ENCODE results near the gene SYNE1.
"Not testable (repeated sequence)": the region's sequence is repeated elsewhere in the genome, so short reads cannot be mapped to it uniquely, and the experiment has no call there.

The SYNE1 gene

DNA sequence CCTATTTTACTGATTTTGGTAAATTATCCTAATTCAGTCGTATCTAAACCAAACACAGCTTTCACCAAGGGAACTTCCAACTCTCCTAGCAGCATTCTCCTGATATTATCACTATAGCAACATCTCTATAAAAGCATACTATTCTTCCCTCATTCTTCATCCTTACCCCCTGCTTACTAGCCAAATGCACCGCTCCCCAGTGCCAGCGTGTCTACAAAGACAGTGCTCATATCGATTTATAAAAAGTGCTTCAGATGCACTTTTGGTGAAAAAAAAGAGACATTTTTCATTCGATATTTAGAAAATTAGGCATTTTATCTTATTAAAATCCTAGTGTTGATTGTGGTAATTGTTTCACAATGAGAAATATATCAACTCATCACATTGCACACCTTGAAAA, 74.0 kb downstream of the SYNE1 start:
- DNase-seq (ENCODE audit: low spot score), result no peak

DNA sequence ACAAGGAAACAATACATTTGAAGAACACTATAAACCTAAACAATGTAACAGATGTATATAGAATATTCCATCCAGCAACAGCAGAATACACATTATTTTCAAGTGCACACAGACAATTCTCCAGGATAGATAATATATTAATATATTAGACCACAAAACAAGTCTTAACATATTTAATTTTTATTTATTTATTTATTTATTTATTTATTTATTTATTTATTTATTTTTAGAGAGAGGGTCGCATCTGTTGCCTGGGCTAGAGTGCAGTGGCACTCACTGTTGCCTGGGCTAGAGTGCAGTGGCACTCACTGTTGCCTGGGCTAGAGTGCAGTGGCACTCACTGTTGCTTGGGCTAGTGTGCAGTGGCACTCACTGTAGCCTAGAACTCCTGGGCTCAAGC, 78.4 kb downstream of the SYNE1 start:
- DNase-seq (ENCODE audit: low spot score), result not testable (repeated sequence)

DNA sequence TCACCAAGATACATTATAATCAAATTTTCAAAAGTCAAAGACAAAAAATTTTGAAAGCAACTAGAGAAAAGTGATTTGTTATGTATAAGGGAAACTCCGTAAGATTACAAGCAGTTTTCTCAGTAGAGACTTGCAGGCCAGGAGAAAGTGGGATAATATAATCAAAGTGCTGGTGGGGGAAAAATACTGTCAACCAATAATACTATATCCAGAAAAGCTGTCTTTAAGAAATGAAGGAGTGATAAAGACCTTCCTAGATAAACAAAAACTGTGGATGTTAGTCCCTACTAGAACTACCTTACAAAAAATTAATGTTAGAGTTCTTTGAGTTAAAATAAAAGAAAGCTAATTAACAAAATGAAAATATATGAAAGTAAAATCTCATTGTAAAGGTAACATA, 79.7 kb downstream of the SYNE1 start:
- no peak for DNase-seq (ENCODE audit: low spot score)

DNA sequence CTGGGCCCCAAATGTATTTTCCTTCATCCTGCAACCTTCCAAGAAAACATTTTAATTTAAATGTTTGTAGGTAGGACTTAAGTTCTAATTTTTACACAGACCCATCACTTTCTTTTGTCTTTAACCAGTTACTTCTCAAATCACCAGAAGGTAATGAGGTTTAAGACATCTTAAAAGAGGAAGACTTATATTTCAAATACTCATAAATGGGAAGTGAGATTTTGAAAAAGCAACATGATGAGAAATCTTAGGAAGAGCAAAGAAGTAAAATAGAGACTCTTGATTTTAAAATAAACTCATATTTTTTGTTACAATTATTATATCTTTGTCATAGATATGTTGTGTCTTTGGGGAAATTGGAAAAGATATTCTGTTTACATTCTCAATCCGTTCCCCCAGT, 82.3 kb downstream of the SYNE1 start:
- no peak for DNase-seq (ENCODE audit: low spot score)

DNA sequence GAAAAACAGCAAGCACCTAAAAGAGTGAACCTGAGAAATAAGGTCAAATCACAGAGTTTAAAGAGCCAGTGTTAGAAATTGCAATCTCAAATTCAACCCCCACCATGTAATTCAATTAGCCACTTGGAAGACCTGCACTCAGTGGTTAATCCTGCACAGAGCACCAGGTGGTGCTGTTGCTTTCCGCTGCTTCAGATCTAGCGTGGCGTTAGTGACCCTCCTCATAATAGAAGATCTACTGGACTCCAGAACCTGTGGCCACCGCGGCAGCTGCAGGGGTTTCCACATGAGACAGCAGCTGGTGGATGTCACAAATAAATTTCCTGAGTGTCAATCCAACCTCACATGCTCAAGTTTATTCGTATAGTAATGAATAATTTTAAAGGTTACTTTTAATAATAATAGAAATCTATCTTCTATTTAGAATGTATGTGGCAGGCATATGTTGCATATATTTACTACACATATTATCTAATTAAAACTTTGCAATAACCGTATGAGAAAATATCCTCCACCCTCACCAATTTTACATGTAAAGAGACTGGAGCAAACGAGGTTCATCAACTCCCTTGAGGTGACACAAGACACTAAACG, 84.4 kb downstream of the SYNE1 start:
- DNase-seq (ENCODE audit: low spot score), result peak; percentile 37

DNA sequence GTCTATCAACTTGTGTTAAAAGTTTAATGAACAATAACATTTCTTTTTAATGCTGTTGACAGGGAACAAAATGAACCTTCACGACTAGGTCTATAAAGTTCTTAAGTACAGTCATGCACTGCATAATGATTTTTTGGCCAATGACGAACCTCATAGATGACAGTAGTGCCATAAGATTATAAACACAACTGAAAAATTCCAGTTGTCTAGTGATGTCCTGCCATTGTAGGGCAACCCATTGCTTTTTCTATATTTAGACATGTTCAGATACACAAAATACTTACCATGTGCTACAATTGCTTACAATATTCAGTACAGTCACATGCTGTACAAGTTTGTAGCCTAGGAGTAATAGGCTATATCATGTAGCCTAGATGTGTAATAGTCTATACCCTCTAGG, 93.6 kb downstream of the SYNE1 start:
- DNase-seq (ENCODE audit: low spot score), result no peak

DNA sequence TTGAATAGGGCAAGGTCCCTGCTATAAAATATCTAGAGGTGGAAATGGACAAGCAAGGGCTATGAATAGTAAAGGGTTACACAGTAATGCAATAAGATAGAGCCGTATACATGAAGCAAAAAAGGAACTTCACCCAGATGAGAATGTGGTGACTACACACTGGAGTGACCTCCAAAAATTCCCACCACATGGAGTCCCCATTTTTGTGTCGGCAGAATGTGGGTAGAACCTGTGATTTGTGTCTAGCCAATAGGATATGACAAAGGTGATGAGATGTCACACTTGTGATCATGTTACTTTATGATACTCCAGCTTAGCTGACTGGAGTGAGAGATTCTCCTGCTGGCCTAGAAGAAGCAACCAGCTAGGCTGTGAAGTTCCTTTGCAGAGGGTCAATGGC, 96.8 kb downstream of the SYNE1 start:
- DNase-seq (ENCODE audit: low spot score), result no peak

DNA sequence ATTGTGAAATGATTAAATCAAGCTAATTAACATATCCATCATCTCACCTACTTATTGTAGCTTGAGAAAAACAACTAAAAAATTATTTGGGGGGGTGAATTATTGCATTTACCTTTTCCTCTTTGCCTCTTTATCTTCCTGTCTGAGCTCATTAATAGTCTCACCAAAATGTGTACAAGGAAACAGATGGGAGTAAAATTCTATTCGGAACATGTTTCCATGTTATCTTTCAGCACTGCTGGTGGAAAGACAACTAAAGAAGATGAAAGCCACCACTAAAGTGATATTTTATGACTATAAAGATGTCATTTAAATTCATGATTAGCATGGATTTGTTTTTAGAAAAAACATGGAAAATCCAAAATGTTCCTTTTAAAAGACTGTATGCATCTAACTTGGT, 102.6 kb downstream of the SYNE1 start:
- DNase-seq (ENCODE audit: low spot score), result no peak

DNA sequence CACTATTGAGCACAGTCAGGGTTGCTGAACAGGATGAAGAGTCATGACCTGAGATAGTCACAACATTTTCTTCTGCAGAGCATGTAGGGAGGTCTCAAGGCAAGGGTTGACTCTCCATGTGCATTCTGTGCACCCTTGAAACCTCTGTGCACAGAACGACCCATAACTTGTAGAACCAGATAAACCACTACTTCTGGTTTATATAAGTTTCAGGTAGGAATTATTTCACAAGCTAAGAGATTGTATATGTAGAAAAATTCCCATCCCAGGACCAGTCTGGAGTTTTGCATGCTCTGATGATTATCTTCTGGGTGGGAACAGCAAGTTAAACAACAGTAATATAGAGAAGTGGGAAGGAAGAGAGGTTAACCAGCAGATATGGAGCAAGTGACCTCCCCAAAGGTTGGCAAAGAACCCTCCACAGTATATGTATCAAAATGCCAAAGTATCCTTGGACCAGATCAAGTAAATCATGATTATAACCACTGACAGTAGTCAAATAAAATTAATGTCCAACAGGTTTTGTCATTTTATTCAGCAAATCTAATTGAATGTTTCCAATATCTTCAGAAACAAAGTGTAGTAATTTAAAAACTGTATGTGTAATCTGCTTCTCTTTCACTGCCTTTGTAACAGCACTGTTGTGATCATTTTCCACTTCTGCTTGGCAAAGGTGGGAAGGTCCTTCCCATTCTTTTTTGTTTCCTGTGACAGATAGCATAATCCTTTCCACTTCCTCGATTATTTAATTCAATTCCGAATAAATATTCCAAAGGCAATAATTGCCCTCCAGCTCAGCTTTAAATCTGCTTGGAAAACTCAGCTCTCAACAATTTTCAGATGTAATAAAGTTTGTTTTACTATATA, 104.4 kb downstream of the SYNE1 start:
- no peak for DNase-seq (ENCODE audit: low spot score)

DNA sequence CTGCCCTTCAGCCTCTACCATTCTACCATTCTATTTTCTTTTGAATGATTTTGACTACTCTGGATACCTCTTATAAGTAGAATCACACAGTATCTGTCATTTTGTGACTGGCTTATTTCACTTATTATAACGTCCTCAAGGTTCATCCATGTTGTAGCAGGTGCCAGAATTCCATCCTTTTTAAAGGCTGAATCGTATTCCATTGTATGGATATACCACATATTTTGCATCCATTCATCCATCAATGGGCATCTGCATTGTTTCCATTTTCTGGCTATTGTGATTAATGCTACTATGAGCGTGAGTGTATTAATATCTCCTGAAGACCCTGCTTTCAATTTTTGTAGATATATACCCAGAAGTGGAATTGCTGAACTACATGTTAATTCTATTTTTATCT, 105.5 kb downstream of the SYNE1 start:
- DNase-seq (ENCODE audit: low spot score), result no peak

DNA sequence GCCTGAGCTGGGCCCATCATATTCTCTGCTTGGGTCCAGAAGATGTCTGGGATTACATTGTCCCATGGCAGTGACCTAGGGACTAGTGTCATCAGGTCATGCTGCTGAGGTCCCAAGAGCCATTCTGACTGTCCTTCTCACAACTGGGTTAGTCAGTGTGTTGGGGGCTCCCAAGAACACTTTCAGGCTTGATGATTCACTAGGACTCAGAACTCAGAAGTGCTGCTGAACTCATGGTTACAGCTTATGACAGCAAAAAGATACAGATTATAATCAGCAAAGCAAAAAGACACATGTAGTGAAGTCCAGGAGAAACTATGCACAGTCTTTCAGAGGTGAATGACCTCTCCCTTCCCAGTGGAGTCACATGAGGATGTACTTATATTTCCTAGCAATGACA, 107.8 kb downstream of the SYNE1 start:
- DNase-seq (ENCODE audit: low spot score), result no peak

DNA sequence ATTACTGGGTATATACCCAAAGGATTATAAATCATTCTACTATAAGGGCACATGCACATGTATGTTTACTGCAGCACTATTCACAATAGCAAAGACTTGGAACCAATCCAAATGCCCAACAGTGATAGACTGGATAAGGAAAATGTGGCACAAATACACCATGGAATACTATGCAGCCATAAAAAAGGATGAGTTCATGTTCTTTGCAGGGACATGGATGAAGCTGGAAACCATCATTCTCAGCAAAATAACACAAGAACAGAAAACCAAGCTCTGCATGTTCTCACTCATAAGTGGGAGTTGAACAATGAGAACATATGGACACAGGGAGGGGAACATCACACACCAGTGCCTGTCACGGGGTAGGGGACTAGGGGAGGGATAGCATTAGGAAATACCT, 123.0 kb downstream of the SYNE1 start:
- DNase-seq (ENCODE audit: low spot score), result not testable (repeated sequence)

DNA sequence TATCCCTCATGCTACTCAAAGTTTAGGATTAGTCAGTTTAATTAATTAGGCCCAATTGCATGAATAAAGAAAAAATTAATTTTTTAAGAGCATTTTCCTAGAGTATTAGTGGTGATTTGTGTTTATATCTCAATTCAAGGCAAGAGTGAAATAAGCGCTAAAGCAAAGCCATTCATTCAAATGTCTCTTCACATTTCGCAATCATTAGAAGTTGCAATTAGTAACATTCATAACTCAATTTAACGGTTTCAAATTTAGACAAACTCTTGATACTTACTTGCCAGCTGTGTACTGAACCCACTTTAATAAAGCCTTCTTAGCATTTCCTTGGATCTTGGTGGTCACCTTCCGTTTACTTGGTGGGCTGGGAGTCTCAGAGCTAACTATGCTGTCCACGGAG, 127.2 kb downstream of the SYNE1 start:
- DNase-seq (ENCODE audit: low spot score), result no peak

DNA sequence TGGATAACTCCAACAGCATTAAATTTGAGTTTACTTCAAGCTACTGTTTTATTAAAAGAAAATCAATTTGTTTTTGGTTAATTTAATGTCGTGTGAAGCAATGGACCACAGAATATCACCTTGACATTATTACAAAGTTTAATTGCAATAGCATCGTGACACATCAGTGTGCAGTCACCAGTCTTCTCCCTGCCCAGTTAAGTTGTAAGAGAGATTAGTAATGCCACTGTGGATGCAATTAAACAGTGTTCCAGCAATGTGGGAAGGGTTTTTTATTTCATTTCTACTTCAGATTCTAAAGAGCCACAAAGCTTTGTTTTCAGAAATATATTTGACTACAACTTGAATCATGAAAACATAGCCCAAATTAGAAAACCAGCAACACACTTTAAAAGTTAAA, 128.7 kb downstream of the SYNE1 start:
- no peak for DNase-seq (ENCODE audit: low spot score)

DNA sequence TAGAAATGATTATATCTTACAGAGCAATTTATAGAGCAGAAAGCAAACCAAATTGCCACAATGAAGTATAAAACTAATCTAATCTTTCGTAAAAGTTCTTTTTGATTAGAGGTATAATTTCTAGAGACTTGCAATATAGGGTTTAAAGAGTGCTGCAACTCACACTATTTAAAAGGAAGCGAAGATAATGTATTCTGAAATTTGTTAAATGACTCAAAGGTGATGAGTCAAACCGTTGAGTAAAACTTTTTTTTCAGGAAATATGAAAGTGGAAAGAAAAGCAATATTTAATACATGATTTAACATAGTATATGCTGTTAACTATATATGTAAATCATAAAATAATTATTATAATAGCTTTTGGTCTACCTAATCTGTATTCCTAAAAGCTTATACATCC, 133.6 kb downstream of the SYNE1 start:
- DNase-seq (ENCODE audit: low spot score), result no peak

DNA sequence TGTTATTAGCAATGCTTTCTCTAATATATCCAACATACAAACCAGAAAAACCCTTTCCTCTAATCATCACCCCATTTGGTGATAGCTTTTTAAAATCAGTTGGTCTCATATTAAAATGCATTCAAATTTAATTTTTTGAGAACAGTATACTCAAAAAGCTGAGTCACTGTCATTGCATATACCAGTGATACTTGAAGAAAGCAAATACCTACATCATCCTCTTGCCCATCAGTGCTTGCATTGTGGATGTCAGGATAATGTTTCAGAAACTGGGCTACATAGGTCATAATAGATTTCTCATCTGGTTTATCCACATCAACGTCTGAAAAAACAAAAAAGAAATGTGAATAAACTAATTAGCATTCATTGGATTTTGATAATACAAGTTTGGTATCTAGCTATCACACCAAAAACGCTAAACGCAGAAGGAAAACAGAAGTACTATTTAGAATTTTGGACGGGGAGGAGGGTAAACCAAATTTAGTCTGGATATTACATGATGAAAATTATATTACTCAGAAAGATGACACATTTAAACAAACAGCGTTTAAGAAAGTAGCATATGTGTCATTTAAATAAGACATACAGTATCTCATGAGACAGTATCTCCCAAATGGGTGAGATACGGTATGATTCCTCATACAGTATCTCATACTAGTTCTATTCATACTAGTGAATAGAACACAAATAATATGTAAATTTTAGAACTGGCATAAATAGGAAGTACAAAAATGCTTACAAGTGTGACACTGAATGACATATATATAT, 134.6 kb downstream of the SYNE1 start:
- no peak for DNase-seq (ENCODE audit: low spot score)

DNA sequence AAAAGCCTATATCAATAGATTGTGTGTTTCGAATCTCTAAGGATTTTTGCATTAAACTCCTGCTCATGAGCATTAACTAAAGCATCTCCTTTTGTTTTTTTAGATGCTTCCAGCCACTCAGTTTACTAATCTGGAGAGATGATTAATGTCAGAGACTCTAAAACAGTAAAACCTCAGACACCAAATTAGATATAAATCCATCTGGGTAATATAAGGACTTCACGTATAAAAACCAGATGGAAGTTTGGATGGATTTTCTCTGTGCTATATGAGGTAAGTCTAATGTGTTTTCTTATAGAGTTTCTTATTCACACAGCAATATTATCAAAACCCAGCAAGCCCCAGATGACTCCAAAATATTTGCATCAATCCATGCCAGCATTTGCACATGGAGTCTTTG, 137.2 kb downstream of the SYNE1 start:
- DNase-seq (ENCODE audit: low spot score), result no peak

DNA sequence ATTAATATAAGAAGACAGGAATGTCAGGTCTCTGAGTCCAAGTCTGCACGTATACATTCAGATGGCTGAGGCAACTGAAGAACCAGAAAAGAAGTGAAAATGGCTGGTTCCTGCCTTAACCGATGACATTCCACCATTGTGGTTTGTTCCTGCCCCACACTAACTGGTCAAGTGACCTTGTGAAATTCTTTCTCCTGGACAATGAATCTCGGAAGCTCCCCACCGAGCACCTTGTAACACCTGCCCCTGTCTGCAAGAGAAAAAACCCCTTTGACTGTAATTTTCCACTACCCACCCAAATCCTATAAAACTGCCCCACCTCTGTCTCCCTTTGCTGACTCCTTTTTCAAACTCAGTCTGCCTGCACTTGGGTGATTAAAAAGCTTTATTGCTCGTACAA, 140.4 kb downstream of the SYNE1 start:
- DNase-seq (ENCODE audit: low spot score), result no peak

DNA sequence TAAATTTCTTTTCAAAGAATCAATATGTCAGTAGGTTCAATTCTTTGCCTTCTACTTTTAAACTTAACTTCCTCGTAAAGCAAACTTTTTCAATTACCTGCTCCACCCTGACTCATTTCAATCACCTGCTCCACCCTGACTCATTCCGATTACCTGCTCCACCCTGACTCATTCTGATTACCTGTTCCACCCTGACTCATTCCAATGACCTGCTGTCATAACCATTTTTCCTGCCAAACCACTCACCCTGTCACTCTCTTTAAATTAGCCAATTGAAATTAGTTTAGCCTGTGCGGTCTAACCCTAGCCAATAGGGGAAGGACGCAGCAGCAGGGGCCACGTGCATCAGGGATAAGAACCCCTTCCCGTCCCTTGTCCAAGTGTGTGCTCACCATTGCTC, 141.7 kb downstream of the SYNE1 start:
- not testable (repeated sequence) for DNase-seq (ENCODE audit: low spot score)

DNA sequence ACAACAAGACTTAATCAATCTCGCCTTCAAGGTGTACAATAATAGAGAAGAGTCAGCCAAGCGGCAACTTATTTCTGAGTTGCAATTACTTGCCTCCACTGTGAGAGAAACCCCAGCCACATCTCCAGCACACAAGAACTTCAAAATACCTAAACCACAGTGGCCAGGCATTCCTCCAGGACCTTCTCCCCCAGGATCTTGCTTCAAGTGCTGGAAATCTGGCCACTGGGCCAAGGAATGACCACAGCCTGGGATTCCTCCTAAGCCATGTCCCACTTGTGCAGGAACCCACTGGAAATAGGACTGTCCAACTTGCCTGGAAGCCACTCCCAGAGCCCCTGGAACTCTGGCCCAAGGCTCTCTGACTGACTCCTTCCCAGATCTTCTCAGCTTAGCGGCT, 144.9 kb downstream of the SYNE1 start:
- DNase-seq (ENCODE audit: low spot score), result not testable (repeated sequence)

DNA sequence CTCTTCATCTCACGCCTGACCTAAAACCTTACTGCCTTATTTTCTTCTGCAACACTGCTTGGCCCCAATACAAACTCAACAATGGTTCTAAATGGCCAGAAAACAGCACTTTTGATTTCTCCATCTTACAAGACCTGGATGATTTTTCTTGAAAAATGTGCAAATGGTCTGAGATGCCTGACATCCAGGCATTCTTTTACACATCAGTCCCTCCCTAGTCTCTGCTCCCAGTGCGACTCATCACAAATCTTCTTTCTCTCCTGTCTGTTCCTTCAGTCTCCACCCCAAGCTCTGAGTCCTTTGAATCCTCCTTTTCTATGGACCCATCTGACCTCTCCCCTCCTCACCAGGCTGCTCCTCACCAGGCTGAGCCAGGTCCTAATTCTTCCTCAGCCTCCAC, 145.7 kb downstream of the SYNE1 start:
- not testable (repeated sequence) for DNase-seq (ENCODE audit: low spot score)

DNA sequence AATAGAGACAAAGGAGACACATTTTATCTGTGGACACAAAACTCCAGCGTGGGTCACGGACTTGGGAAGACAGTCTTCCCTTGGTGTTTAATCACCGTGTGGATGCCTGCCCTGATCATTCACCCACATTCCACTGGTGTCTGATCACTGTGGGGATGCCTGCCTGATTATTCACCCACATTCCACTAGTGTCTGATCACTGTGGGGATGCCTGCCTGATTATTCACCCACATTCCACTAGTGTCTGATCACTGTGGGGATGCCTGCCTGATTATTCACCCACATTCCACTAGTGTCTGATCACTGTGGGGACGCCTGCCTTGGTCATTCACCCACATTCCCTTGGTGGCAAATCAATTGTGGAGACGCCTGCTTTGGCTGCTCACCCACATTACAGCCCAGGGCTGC, 146.2 kb downstream of the SYNE1 start:
- DNase-seq (ENCODE audit: low spot score), result not testable (repeated sequence)

DNA sequence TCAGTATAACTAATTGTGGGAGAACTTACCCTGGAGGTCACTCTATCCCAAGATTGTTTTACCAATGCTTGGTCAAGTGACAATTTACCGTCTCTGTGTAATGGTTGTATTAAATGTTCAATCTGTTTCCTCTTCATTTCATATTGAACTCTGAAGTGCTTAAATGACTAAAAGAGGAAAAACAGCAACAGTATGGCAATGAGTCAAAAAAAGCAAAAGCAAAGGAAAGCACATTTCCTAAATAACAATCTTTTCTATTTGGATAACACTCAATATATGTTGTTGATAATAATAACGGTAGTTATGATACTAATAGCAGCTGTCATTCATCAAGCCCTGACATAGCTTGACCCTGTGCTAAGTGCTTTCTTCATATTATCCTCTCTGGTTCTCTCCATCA, 152.4 kb downstream of the SYNE1 start:
- no peak for DNase-seq (ENCODE audit: low spot score)

Measured in HuH-7 (cell line).